Left hindlimb (tissue), 1 donor: ENCODE measurements around the gene PAGE2.
"Not testable (repeated sequence)": the region's sequence is repeated elsewhere in the genome, so short reads cannot be mapped to it uniquely, and the experiment has no call there.

Experiments
- DNase-seq: peaks from one replicate; pipeline ENCODE4 v3.0.0-alpha.2; 2018

Gene PAGE2, protein sequence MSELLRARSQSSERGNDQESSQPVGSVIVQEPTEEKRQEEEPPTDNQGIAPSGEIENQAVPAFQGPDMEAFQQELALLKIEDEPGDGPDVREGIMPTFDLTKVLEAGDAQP

GRCh38 chrX:55088795-55089489, at the start of gene PAGE2:
Gene PAGE2 (plus strand): TSS chrX:55089018. CDS start chrX:55090021, 1,003 bp downstream.
- DNase-seq: no peak

GRCh38 chrX:55039471-55039870, 49.3 kb upstream of the PAGE2 start:
- no peak for DNase-seq

DNA sequence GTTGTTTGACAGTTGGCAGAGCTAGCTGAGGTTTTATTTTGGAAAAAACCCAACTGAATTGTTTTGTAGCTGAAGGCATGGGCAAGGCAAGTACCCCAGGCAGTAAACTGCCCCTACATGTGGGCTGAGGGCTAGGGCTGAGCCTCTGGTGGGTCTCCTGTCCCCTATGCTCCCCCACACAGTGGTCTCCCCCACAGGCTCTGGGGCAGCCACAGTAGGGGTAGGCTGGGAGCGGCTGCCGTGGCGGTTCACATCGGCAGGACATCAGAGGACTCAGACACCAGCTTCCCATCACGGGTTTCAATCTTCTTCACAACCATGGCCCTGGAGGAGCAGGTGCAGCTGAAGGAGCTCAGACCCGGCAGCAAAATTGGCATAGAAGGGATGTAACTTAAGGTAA, 47.3 kb upstream of the PAGE2 start:
- DNase-seq: no peak

DNA sequence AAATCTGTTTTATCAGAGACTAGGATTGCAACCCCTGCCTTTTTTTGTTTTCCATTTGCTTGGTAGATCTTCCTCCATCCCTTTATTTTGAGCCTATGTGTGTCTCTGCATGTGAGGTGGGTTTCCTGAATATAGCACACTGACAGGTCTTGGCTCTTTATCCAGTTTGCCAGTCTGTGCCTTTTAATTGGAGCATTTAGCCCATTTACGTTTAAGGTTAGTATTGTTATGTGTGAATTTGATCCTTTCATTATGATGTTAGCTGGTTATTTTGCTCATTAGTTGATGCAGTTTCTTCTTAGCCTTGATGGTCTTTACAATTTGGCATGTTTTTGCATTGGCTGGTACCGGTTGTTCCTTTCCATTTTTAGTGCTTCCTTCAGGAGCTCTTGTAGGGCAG, 38.2 kb upstream of the PAGE2 start:
- not testable (repeated sequence) for DNase-seq

DNA sequence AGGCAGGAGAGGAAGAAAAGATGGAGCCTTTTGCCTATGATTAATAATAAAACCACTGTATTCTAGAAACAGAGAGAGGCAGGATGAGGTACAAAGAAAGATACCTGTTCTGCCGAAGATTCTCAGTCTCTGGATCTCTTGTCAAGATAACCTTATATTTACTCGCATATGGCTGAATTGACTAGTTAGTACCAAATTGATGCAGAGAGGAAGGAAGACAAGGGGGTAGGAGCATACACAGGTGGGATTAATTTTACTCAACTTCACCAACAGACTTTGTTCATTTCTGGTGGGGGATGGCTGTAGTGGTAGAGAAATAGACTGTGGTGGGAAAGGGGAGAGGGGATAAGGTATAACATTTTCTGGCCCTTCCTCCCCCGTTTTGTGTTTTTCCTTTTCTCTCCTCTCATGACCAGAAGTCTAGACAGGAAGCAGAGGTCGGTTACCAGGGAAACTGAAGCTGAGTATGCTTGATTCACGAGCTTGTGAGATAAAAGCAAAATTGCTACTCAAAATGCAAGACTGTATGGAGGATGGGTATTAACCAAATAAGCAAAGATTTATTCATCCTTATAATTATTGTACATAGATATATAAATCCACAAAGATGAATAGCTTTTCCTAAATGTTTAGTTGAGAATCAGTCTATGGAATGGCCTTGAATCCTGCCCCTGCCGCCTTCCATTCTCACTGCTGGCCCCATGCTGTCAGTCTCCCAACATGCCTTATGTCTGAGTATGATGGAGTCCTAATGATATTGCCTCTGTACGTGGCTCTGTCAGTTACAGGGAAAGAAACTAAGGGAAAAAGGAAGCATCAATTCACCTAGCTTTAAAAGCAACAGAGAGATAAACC, 31.8 kb upstream of the PAGE2 start:
- no peak for DNase-seq

GRCh38 chrX:55057675-55058249, 31.1 kb upstream of the PAGE2 start:
- DNase-seq: no peak

DNA sequence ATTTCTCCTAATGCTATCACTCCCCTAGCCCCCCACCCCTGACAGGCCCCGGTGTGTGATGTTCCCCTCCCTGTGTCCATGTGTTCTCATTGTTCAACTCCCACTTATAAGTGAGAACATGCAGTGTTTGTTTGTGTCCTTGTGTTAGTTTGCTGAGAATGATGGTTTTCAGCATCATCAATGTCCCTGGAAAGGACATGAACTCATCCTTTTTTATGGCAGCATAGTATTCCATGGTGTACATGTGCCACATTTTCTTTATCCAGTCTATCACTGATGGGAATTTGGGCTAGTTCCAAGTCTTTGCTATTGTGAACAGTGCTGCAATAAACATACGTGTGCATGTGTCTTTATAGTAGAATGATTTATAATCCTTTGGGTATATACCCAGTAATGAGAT, 21.6 kb upstream of the PAGE2 start:
- DNase-seq: not testable (repeated sequence)

DNA sequence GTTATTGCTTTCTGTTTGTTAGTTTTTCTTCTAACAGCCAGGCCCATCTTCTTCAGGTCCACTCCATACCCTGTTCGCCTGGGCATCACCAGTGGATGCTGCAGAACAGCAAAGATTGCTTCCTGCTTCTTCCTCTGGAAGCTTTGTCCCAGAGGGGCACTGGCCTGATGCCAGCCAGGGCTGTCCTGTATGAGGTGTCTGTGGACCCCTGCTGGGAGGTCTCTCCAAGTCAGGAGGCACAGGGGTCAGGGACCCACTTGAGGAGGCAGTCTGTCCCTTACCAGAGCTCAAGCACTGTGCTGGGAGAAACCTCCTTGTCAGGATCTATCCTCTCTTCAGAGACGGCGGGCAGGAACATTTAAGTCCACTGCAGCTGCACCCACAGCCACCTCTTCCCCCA, 16.5 kb upstream of the PAGE2 start:
- no peak for DNase-seq

GRCh38 chrX:55074851-55075467, 13.9 kb upstream of the PAGE2 start, which contains the start of gene PAGE2B:
Gene PAGE2B (plus strand): TSS chrX:55075030. CDS start chrX:55076042, 1,012 bp downstream.
- no peak for DNase-seq

- no peak for DNase-seq
Observed at GRCh38 chrX:55098691-55099090, 9.9 kb downstream of the PAGE2 start.

GRCh38 chrX:55099162-55099561, 10.3 kb downstream of the PAGE2 start:
- no peak for DNase-seq

DNA sequence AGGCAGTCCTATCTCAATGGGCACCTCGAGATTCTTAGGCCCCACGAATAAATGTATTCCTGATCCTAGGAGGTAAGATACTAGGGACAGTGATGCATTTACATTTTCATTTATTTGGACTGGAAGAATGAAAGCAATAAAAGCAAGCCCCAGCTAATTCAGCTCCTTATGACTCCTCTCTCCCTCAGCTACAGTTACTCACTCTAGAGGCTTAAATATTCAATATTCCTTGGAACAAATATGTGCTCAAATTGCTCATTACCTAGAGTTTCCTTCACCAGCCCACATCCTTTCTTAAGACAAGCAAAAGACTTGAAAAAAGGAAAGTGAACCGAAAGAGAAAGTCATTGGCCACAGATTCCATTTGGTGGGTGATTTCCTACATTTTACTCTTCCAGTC, 13.9 kb downstream of the PAGE2 start:
- DNase-seq: no peak

- no peak for DNase-seq
Observed at GRCh38 chrX:55107262-55107661, 18.4 kb downstream of the PAGE2 start.

DNA sequence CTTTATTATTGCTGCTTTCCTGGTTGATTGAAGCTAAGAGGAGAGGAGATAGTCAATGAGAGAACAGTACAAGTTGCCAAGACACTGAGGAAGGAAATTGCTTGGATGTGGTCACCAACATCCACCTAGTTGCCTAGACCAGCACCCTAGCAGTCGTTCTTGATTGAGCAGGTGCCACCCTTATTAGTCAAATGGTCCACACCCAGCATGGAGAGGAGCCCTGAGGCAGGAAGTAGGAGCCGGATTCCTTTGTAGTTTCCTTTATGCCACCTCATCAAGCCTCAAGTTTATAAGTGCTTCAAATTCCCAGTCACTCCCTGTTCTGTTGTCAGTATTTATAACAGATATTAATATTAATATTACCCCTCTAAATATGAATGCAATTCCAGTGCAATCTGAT, 19.1 kb downstream of the PAGE2 start:
- no peak for DNase-seq

DNA sequence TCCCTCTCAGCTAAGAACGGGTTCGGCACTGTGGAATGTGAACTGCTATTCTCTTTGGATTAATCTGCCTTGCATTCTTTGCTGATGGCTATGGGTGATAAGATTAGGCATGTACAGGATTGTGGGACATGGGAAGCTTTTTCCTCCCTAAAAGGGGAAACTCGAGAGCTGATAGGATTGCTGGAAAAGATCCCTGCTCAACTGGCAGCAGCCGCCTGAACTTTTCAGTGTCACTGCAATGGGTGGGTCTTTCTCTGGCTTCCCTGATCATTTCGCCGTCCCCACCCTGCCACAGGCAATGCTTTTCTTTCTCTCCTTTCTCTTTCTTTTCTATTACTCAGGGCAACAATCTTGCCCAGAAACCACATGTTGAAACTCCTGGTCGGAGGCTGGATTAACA, 20.5 kb downstream of the PAGE2 start:
- no peak for DNase-seq

DNA sequence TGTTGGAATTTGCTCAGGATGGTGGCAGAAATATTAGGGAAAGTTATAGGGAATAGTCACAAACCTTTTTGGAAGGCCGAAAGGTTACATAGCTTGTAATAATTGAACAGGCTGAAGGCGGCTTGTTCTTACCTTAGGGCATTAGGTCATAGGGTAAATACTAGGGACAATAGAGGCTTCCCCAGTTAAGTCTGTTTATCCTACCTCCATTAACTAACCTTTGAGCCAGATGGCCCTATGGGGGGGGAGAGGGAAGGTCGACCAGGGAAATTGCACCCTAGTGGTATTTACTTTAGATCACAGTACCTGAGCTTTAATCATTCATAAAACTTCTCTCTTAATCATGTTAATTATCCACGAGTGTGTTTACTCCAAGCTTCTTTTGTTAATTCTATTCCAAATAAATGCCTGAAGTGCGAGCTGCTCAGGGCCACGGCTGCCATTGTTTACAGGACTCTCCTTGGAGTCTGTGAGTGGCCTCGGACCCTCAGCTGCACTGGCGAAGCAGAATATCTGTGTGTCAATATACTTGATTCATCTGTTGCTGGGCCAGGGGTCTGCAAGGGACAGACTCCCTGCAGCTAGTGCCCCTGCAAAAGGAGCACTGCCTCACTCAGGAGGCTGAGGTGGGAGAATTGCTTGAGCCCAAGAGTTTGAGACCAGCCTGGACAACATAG, 22.9 kb downstream of the PAGE2 start:
- no peak for DNase-seq

DNA sequence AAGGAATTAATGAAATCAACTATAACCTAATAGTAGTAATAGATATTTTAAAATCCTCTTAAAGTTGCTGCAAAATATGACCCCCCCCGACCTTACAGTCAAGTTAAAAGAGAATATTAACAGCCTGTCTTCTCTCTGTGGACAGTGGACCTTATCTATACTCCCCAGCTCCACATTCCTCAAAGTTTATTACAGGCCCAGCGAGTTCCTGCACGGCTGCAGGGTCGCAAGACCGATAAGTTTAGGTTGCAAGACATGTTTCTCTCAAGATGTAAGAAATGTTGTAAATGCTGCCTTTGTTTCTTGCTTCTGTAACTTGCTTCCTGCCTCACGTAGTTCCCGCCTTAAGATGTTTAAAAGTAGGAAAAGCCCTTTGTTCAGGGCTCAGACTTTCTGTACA, 27.8 kb downstream of the PAGE2 start:
- DNase-seq: not testable (repeated sequence)

DNA sequence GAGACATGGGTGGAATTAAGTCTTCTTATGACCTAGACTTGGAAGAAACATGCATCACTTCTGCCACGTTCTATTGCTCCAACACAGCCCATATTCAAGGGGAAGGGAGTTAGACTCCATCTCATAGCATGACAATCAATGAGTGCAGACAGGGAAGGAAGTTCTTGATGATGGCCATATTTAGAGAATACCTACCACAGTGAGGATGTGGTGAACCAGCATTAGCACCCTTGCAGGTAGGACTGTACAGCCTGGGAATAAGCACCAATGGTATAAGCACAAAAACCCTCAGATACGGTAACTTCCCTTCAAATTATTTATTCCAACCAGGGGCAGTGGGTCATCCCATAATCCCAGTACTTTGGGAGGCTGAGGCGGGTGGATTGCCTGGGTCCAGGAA, 29.8 kb downstream of the PAGE2 start:
- no peak for DNase-seq

DNA sequence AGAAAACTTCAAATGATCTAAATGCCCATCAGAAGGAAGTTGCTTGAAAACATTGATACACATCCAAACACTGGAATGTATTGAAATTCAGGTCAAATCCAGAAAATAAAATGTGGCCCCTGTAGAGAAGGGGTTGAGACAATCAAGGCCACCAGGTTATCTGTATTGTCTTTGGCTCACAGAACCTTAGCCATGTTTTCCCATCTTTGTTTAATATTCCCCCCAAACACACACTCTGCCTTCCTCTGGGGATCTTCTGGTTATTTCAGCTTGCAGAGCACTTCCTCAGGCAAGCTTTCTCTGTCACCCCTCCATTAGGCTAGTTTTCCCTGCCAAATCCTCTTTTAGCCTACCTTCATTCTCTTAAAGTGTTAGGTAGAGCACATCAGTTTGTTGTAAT, 30.5 kb downstream of the PAGE2 start:
- DNase-seq: no peak

DNA sequence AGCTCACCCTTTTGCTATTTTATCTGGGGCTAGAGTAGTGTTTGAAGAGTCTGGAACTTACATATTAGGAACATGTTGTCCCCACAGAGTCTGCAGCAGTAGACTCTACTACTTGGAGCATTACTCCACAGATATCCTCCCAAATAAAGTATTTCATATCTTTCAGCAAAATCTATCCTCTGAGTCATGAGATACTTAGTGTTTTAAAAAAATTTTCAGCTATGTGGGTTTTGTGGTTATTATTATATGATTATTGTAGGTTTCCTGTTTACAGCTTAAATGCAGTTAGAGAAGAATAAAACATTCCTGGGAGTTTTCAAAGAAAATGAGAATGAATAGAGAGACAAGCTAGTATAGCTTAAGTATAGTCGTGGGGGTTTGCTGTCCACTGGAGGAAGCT, 30.9 kb downstream of the PAGE2 start:
- no peak for DNase-seq

DNA sequence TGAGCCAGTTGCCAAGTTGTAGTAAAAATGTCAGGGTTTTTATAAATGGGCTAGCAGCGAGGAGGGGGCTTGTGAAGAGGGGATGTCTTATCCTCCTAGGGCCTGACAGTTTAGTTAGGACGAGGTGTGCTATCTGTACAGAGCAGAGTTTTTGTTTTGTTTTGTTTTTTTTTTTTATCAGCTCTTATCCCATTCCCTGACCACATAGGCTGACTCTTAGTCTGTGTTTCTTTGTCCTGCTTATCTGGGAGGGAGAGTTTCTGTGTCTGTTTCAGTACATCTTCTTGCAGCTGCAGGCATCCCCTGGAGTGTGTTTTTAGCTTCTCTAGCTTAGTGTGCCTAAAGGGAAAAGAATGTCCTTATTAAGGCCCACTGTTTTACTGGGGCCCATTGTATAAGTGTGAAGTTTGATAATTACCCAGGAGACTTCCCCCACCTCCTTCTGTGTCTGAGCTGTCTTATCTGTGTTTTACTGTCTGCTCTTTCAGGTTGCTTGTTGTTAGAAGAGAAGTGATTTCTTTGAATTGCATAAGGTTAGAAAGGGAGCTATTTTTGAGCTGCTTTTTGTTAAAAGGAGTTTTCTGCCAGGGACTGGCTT, 32.0 kb downstream of the PAGE2 start:
- no peak for DNase-seq

DNA sequence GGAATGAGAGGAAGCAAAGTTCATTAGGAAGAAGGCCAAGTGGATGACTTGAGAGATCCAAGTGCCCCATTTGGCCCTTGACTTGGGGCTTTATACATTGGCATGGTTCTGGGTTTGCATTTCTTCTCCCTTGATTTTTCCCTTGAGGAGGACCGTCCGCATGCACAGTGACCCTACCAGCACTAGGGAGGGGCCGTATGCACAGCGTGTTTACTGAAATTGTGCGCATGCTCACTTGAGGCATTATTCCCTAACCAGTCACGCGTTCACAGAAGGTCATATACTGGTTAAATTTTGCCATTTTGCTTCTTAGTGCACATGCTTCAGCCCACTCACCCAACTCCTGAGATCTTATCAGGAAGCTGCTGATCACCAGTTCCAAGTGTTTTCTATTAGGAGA, 35.1 kb downstream of the PAGE2 start:
- DNase-seq: no peak
